ENCODE data around the gene MDM2.
"Not testable (repeated sequence)": the region's sequence is repeated elsewhere in the genome, so short reads cannot be mapped to it uniquely, and the experiment has no call there.

The MDM2 gene

DNA sequence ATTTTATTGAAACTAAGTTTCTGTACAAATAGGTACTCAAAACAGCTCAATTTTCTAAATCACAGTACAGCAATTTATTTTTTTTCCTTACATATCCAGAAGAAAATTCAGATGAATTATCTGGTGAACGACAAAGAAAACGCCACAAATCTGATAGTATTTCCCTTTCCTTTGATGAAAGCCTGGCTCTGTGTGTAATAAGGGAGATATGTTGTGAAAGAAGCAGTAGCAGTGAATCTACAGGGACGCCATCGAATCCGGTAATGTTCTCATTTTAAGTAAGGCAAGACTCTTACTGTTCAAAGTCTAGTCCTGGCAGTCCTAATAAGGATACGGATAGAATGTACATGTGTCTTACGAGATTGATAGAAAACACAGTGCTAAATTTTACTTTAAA, 20.7 kb downstream of the MDM2 start:
- FAIRE-seq, result no peak

DNA sequence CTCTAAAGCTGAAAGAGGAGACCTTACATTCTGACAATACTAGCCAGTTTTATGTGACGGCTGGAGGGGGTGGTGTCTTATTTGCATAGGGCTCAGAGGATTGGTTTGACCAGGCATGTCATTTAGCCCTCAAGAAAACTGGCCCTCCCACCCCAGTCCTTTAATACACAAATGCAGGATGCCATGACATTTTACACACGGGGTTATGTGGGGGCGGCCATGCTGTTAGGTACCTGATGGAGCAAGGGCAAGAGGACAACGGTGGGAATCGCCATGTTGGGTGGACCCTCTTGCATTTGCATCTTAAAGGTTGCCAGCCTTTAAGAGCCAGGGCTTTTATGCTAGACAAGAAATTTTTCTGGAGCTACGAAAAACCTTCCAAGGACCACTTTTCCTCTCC, 23.3 kb downstream of the MDM2 start:
- FAIRE-seq, result no peak

DNA sequence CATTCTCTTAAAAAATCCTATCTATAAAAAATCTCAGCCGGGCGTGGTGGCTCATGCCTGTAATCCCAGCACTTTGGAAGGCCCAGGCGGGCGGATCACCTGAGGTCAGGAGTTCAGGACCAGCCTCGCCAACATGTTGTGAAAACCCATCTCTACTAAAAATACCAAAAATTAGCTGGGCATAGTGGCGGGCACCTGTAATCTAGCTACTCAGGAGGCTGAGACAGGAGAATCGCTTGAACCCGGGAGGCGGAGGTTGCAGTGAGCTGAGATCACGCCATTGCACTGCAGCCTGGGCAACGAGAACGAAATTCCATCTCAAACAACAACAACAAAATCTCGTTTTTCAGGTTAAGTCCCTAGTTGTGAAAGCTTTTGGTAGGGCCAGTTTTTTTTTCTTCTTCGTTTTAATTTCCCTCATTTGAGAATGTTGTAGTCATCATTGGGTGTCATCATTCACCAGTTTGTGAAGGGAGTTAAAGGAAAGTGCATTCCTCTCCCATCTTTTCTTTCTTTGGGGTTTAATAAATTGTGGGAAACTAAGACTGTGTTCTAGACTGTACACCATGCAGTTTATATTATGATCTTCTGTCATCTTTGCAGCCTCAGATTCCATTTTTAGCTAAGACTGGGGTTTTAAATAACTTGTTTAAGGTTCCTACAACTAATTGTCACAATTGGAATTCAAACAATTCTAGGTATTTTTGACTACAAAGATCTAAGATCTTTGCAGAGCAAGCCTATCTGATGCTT, 23.9 kb downstream of the MDM2 start:
- no peak for FAIRE-seq

DNA sequence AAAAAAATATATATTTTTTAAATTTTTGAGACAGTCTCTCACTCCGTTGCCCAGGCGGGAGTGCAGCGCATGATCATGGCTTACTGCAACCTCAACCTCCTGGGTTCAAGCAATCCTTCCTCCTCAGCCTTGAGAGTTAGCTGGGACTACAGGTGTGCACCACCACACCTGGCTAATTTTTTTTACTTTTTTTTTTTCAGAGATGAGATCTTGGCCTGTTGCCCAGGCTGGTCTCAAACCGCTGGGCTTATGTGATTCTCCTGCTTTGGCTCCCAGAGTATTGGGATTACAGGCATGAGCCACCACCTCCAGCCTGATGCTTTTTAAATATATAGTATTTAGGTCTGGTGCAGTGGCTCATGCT, 24.5 kb downstream of the MDM2 start:
- FAIRE-seq, result no peak

DNA sequence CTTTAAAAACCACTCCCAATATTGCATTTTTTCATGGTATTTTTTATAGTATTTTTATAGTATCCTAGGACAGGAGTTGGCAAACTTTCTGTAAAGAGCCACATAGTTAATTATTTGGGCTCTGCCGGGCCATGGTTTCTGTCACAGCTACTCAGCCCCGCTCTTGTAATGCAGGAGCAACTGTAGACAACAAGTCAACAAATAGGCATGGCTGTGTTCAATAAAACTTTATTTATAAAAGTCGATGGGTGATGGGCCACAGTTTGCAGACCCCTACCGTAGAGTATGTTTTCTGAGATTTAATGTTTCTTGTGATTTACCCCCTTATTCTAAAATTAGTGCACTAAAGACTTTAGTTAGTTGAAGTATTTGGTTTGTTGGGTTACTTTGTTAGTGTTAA, 25.5 kb downstream of the MDM2 start:
- no peak for FAIRE-seq

DNA sequence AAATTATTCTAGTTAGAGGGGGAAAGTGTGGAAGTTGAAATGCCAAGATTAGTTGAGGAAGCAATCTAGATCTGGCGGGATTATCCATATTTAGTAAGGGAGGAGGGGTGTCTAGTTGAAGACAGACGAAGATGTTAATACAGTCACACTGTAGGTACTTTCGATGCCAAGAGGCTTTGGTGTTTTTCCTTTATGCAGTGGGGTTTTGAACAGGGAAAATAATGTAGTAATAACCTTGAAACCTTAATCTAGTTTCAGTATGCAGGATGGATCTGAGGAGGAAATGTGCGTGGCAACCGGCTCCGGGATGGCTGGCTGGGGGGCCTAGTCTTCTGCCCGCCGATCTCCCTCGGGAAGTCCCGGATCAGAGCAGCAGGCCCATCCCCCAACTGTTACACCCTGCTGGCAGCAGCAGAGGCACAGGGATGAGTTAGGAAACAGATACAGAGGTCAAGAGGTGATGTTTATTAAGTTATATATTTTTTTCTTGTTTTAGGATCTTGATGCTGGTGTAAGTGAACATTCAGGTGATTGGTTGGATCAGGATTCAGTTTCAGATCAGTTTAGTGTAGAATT, 27.4 kb downstream of the MDM2 start:
- no peak for FAIRE-seq

DNA sequence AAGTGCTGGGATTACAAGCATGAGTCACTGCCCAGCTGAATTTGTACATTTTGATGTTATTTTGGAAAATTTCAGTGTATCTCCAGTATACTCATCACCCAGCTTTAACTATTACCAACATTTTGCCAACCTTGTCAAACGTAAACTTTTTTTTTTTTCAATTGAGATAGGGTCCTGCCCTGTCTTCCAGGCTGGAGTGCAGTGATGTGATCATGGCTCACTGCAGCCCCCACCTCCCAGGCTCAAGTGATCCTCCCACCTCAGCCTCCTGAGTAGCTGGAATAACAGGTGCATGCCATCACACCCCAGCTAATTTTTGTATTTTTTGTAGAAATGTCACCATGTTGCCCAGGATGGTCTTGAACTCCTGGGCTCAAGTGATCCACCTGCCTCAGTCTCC, 29.2 kb downstream of the MDM2 start:
- no peak for FAIRE-seq

DNA sequence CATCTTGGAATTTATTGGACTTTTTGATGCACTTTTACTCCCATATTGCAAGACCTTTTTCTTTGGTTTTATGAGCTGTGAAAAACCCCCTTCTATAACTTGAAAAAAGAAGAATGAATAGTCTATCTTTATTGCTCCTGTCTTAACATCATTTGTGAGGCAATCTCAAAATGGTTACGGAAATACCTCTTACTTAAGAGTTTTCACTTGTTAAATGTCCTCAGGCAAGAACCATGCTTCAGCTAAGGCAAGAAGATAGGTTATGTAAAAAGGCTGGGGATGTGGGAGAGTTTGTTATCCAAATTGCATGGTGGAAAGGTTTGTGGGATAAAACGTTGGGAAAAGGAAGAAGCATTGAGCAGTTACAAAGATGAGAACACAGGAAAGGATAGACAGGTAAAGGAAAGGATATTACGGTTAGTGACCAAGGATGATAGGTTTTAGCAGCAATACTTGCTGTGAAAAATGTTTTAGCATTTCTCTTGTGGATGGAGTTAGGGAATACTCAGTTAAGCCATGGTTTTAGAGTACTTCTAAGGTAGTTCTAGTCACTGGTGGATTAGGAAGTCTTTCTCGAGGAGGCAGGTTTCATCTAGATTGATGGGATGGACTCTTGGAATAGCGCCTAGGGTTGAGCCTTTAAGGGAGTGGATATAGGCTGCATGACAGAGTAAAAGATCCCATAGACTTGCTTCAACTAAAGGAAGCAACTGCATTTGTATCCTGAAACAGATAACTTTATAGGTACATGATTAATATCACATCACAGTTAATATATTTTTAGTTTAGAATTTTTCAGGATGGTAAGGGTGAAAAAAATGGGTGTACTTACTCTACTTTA, 30.3 kb downstream of the MDM2 start:
- FAIRE-seq, result no peak

DNA sequence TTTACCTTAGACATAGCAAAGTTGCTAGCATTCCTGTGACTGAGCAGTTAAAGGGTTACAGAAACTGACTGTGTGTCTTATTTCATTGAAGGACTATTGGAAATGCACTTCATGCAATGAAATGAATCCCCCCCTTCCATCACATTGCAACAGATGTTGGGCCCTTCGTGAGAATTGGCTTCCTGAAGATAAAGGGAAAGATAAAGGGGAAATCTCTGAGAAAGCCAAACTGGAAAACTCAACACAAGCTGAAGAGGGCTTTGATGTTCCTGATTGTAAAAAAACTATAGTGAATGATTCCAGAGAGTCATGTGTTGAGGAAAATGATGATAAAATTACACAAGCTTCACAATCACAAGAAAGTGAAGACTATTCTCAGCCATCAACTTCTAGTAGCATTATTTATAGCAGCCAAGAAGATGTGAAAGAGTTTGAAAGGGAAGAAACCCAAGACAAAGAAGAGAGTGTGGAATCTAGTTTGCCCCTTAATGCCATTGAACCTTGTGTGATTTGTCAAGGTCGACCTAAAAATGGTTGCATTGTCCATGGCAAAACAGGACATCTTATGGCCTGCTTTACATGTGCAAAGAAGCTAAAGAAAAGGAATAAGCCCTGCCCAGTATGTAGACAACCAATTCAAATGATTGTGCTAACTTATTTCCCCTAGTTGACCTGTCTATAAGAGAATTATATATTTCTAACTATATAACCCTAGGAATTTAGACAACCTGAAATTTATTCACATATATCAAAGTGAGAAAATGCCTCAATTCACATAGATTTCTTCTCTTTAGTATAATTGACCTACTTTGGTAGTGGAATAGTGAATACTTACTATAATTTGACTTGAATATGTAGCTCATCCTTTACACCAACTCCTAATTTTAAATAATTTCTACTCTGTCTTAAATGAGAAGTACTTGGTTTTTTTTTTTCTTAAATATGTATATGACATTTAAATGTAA, 31.5 kb downstream of the MDM2 start:
- FAIRE-seq, result no peak

DNA sequence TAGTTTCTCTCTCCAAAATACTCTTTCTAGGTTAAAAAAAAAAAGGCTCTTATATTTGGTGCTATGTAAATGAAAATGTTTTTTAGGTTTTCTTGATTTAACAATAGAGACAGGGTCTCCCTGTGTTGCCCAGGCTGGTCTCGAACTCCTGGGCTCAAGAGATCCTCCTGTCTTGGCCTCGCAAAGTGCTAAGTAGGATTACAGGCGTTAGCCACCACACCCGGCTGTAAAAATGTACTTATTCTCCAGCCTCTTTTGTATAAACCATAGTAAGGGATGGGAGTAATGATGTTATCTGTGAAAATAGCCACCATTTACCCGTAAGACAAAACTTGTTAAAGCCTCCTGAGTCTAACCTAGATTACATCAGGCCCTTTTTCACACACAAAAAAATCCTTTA, 33.2 kb downstream of the MDM2 start:
- FAIRE-seq, result not testable (repeated sequence)

DNA sequence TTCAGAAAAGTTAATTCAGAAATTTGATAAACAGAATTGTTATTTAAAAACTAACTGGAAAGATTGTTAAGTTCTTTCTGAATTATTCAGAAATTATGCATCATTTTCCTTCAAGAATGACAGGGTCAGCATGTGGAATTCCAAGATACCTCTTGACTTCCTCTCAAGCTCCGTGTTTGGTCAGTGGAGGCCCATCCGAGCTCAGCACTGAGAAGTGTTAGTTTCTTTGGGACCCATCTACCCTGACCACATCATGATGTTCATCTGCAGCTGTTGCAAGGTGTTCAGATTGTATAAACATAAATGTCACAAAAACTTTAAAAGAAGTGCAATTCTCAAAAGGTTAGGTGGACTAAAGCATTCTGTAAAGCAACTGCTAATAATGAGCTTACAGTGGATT, 33.7 kb downstream of the MDM2 start:
- FAIRE-seq, result no peak

DNA sequence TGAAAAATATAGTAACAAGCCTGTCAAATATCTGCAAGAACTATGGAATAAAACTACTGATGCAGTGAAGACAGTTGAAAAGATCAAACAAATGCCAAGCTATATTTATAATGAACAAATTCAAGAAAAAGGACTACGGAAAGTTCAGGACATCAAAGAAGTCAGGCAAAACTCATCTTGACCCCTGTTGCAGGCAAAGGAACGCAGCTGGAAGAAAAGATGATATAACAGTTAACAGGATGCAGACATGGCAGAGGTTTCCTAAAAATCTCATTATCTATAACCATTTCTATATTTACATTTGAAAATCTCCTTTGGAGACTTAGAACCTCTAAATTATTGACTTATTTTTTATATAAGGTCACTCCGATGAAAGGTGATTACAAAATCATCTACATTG, 34.1 kb downstream of the MDM2 start:
- no peak for FAIRE-seq

DNA sequence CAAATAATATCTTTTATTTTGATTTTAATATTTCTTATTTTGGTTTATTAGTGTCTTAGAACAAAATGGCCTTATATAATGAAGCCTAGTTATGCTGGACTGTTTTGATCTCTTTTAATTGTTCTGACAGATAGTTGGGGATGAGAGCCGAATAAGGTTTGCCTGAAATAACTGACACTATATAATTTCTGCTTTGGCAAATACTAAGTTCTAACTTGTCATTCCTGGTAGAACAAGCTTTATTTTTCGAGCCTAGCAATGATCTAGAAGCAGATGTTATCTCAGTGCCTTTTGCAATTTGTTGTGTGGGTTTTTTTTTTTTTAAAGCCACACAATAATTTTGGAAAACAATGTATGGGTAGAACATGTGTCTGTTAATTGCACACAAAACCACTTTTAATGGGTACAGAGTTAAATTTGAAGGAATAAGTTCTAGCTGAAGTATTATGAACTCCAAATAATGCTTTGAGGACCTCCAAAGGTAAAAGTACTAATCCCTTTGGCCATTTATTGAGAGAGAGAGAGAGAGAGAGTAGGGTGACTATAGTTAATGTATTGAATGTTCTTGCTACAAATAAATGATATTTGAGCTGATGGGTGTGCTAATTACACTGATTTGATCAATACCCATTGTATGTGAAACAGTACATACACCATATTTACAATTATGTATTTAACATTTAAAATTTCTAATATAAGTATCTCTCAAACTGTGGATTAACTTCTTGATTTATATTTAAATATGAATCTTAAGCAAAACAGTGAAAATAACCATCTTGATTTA, 35.0 kb downstream of the MDM2 start:
- no peak for FAIRE-seq

DNA sequence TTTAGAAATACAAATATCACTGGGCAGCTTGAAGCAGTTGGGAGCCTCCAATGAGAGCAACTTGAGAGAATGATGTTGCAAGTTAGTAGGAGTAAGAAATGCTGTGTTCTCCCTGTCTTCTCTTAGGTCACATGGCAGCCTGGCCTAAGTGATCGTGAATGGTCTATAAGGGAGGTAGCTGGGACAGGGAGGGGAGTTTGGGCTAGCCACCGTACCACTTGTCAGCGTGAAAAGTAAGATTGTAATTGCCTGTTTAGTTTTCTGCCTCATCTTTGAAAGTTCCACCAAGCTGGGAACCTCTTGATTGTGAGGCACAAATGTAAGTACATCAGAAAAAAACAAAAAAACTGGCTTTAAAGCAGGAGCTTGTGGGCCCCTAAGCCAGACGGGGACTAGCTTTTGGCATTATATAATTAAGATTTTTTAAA, 36.4 kb downstream of the MDM2 start:
- FAIRE-seq, result no peak

DNA sequence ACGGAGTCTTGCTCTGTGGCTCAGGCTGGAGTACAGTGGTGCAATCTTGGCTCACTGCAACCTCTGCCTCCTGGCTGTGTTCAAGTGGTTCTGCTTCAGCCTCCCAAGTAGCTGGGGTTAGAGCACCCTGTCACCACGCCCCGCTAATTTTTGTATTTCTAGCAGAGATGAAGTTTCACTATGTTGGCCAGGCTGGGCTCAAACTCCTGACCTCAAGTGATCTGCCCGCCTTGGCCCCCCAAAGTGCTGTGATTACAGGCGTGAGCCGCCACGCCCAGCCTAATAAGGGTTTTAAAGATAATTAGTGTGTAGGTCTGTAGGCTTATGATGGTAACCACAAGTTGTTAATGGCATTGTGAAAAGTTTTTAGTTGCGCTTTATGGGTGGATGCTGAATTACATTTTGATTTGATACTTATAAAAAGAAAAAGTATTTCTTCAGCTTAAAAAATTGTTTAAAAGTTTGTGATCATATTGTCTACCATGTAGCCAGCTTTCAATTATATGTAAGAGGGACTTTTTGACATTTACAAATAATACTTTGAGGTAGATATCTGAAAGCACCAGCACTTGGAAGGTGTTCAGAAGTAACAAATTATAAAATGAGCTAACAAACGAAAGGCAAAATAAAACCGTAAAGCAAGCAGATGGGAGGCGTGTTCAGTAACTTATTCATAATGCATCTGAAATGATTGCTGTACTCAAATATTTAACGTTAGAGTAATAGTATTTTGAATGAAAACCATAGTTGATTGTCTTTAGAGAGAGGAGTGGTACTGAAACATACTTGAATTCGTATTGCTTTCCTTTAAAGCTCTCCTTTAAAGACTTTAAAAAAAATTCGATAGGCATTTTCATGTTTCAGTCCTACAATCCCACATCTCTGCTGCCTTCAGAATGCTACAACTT, 37.1 kb downstream of the MDM2 start:
- no peak for FAIRE-seq

DNA sequence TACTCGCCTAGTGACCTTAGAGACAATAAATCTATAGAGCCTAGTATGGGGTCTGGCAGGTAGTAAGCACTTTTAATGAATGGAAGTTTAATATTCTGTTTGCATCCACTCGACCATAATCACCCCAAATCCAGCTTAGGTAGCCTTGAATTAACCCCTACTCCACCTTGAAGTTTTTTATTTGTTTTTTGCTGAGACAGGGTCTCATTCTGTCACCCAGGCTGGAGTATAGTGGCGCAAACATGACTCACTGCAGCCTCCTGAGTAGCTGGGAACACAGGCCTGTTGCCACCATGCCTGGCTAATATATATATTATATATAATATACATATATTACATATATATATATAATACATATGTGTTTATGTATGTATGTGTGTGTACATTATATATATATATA, 38.8 kb downstream of the MDM2 start:
- no peak for FAIRE-seq

DNA sequence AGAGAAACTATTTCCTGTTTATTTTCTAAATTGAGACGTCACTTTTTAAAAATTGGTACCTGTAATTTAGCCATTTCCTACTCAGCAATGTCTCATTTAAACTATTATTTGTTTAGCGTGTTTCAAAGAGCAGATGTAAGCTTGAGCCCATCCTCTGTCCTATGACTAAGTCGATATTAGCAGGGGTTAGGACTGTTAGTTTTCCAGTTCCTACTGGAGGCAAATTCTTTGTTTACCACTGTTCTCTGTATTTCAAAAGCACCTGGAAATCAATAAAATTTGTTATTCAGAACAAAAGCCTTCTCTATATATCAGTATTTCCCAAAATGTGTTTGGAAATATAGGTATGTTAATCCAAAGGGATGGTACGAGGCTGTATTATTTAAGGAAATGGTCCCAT, 42.4 kb downstream of the MDM2 start:
- no peak for FAIRE-seq

DNA sequence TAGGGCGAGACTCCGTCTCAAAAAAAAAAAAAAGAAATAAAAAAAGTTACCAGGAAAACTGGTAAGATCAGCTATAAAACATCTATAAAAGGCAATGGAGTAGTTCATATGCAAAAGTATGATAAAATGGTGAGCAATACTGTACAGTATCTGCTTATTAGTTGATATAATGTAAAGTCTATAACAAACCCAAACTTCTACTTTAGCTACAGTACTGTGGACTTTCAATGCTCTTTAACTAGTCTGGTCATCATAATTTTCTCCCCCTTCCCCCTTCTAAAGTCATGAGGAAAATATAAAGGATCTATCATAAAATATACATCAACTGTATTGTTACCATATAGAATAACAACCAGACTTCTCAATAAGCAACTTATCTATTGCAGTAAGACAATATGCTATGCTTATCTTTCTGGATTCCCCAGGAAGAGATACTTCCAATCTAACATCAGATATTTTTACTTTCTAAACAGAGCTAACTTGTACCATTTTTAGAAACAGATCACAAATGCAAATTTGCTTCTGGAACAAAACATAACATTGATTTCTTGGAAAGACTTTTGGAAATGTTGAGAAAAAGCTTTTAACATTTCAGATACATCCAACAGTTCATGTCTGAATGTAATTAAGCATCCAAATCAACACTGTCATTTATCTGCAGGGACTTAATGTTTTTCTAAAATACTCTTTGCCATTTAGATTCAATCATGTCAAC, 43.8 kb downstream of the MDM2 start:
- no peak for FAIRE-seq

DNA sequence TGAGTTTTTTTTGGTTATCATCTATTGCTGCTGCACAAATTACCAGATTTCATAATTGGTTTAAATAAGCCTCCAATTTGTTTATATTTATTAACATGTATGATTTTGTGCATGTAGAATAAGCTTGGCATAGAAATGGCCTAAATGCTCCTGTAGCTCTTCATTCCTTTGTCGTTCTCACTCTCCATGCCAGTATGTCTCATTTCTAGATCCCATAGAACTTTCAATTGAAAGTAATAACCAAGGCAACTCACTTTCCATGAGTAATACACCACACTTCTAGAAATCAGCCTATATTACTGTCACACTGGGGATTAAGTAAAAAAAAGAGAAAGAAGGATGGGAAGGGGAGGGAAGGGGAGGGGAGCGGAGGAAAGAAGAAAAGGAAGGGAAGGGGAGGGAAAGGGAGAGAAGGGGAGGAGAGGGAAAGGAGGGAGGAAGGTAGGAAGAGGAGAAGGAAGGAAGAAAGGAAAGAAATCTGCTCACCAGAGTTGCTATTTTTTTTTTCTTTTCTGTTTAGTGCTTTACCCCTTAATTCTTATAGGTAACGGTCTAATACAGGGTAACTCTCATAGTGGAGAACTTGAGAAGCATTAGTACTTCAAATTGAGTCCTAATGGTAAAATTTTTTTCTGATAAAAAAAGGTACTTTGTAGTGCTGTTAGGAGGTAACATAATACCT, 45.6 kb downstream of the MDM2 start:
- FAIRE-seq, result peak; percentile 25

DNA sequence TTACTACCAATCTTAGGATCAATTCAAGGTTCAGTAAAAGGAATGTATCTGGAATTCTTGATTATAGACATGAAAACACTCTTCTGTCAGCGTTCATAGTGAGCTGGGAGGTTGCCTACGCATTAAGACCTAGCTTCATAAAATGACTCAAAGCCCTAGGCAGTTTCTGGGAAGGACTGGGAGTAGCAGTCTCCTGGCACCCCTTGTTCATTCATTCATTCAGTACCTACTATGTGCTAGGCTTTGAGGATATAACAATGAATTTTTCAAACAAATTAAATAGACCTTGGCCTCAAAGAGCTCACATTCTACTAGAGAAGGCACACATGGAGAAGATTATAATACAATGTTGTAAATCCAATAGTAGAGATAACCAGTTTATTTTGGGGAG, 46.1 kb downstream of the MDM2 start:
- no peak for FAIRE-seq
